ENCODE data around the gene ADAMTS17. TPM values are rescaled to one million over a fixed set of nuclear protein-coding genes. Genes with fewer than 3 reads are reported as not detected.

Gene ADAMTS17
- polyA plus RNA-seq, 2 of the 4 experiments (the other 2 are of a cell fraction), result 0.05 TPM; not detected in 1

DNA sequence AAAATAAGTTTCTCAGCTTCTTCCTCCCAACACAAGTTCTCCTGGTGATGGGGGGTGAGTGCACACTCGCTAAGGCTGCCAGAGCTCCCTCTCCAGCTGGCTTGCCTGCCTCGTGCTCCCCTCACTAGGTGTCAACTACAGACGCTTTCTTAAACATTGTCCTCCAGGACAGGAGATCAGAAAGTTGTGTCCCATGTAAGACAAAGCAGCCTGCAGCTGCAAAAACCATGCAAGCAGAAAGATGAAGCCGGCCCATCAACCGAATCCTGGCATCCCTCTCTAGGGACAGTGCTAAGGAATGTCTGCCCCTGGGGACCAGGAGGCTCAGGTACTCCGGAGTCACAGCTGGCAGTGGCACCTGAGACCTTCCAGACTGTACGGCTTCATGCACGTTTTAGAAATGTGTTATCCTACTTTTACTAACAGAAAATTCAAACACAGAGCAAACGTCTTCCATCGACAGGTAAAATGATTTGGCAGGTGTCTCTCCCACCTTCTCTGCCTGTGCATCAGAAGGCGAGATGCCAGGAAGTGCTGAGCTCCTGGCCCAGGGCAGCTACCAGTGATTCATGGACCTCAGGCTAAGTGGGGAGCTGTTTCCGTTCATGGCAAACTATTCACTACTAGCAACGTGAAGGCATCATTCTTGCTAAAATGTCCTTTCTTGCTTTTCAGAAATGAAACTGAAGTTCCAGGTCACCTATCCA is 246.1 kb downstream of the ADAMTS17 start:
- DNase-seq (ENCODE audit: low read depth in 1 of 2, low spot score in 1 of 2), result no peak
- TF ChIP-seq ZNF302 (CRISPR knock-in tag; IDR thresholded peaks at IDR 0.05) (no peak), EP300 (IDR thresholded peaks at IDR 0.05) (no peak), NPAS2 (CRISPR knock-in tag; IDR thresholded peaks at IDR 0.05; ENCODE audit: borderline replicate concordance) (no peak), HDAC2 (IDR thresholded peaks at IDR 0.05) (no peak), TP53 (CRISPR knock-in tag; IDR thresholded peaks at IDR 0.05) (no peak), CEBPB (IDR thresholded peaks at IDR 0.05) (no peak), TFCP2L1 (CRISPR knock-in tag; IDR thresholded peaks at IDR 0.05) (no peak)
- TF ChIP-seq, protein P1, sequence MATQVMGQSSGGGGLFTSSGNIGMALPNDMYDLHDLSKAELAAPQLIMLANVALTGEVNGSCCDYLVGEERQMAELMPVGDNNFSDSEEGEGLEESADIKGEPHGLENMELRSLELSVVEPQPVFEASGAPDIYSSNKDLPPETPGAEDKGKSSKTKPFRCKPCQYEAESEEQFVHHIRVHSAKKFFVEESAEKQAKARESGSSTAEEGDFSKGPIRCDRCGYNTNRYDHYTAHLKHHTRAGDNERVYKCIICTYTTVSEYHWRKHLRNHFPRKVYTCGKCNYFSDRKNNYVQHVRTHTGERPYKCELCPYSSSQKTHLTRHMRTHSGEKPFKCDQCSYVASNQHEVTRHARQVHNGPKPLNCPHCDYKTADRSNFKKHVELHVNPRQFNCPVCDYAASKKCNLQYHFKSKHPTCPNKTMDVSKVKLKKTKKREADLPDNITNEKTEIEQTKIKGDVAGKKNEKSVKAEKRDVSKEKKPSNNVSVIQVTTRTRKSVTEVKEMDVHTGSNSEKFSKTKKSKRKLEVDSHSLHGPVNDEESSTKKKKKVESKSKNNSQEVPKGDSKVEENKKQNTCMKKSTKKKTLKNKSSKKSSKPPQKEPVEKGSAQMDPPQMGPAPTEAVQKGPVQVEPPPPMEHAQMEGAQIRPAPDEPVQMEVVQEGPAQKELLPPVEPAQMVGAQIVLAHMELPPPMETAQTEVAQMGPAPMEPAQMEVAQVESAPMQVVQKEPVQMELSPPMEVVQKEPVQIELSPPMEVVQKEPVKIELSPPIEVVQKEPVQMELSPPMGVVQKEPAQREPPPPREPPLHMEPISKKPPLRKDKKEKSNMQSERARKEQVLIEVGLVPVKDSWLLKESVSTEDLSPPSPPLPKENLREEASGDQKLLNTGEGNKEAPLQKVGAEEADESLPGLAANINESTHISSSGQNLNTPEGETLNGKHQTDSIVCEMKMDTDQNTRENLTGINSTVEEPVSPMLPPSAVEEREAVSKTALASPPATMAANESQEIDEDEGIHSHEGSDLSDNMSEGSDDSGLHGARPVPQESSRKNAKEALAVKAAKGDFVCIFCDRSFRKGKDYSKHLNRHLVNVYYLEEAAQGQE (IDR thresholded peaks at IDR 0.05), result no peak
- TF ChIP-seq, protein P2, sequence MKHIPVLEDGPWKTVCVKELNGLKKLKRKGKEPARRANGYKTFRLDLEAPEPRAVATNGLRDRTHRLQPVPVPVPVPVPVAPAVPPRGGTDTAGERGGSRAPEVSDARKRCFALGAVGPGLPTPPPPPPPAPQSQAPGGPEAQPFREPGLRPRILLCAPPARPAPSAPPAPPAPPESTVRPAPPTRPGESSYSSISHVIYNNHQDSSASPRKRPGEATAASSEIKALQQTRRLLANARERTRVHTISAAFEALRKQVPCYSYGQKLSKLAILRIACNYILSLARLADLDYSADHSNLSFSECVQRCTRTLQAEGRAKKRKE (CRISPR knock-in tag; IDR thresholded peaks at IDR 0.05; ENCODE audit: low read depth), result no peak
- POLR2A ChIA-PET, result no interaction called here
- CTCF ChIA-PET, result interaction anchor here (1.1 kb wide), 1 partner anchor 12 kb away, joined by 4 read pairs; no protein-coding TSS in a partner anchor
- no peaks in the 10 kb centered on the region for H3K4me1 ChIP-seq
- H3K4me3 ChIP-seq, result no peak overlapping the region
- no peak for FAIRE-seq
- H3K4me2 ChIP-seq, result no peak overlapping the region
- WGBS (ENCODE audit: missing lambda C conversion rate), result 16% methylated on average over 13 of the region's 13 CpGs
- no peak for ATAC-seq
- no peak overlapping the region for H3K27ac ChIP-seq
- no peaks in the 10 kb centered on the region for H3K9me3 ChIP-seq

DNA sequence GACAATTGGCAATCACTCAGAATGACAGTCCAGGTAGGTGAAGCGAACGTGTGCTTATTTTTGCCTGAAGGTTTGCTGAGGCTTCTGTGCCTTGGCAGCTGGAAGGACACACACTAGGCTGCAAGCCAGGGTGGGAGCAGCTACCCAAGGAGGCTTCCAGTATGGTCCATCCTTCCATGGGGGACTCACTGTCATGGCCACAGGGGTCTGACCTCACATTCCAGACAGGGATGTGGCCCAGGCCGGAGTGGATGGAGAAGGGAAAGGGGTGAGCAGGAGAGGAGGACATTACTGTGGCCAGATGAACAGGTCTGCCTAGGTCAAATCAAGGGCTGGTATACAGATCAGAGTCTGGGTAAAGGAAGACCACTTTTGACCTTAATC is 247.7 kb downstream of the ADAMTS17 start:
- Histone ChIP-seq H3K9me3 (0 out of 3 replicates have a peak, but pooled peaks cover 2% of the 10 kb centered on the region), H3K4me1 (no peaks in the 10 kb centered on the region), H3K27ac (no peak overlapping the region), H3K4me3 (no peak overlapping the region), H3K4me2 (no peak overlapping the region)
- no peak for FAIRE-seq
- DNase-seq (ENCODE audit: low read depth in 1 of 2, low spot score in 1 of 2), result no peak
- POLR2A ChIA-PET, result no interaction called here
- WGBS (ENCODE audit: missing lambda C conversion rate), result 21% methylated on average over 3 of the region's 3 CpGs
- TF ChIP-seq ZFP36 (IDR thresholded peaks at IDR 0.05; ENCODE audit: borderline replicate concordance, partially characterized antibody), result no peak
- TF ChIP-seq, protein P3, sequence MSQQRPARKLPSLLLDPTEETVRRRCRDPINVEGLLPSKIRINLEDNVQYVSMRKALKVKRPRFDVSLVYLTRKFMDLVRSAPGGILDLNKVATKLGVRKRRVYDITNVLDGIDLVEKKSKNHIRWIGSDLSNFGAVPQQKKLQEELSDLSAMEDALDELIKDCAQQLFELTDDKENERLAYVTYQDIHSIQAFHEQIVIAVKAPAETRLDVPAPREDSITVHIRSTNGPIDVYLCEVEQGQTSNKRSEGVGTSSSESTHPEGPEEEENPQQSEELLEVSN (IDR thresholded peaks at IDR 0.05; ENCODE audit: borderline replicate concordance, low read depth), result no peak
- no peak for TF ChIP-seq JUN (IDR thresholded peaks at IDR 0.05)
- TF ChIP-seq EP300 (IDR thresholded peaks at IDR 0.05), result no peak
- no peak for TF ChIP-seq HOXB13 (CRISPR knock-in tag; IDR thresholded peaks at IDR 0.05; ENCODE audit: low read depth)
- ATAC-seq, result no peak; a peak in 1 of 6 replicates
- CTCF ChIA-PET, result interaction anchor here (1.2 kb wide), 1 partner anchor 14 kb away, joined by 3 read pairs; no protein-coding TSS in a partner anchor

DNA sequence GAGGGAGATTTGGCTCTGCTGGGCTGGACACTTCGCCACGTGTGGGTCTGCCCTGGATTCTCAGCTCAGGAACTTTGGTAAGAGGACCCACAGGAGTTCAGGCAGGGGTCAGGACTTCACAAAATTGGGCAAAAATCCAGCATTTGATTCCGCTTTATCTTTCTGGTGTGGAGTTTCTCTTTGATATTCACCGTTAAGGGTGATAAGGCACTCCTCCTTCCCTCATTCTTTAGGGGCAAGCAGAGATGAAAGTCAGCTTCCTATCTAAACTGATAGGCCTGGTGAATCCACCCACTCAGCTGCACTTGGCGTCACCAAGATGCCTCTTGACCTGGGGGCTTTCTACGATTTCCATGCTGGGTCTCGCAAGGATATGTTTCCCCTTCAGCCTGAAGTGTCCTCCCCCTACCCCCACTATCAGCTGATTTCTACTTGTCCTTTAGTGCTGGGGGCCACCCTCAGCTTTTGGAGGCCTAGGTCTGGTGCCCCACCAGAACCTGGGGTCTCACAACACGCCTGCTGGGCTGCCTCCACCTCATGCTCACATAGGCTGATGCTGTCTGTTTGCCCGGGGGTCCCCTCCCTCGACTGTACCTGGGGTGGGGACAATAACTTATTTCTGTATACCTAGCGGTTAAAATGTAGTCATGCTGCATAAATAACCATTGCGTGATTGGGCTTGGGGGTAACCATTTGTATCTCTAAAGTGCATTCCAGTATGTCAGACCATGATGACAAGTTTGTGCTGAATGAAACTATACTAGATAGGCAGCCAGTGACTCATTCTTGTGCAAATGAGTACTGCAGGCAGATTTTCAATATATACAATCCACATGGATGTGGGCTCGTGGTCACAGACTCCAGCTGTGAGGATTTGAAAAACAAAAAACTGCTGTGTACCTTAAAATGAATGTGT is 248.3 kb downstream of the ADAMTS17 start:
- 0 out of 3 replicates have a peak, but pooled peaks cover 2% of the 10 kb centered on the region for H3K9me3 ChIP-seq
- no peak overlapping the region for H3K4me3 ChIP-seq
- WGBS (ENCODE audit: missing lambda C conversion rate), result 23% methylated on average over 13 of the region's 13 CpGs
- CTCF ChIA-PET, result interaction anchor here (0.7 to 1.2 kb wide), 2 partner anchors 11 to 14 kb away, joined by 3 read pairs; no protein-coding TSS in a partner anchor
- TF ChIP-seq BHLHE40 (IDR thresholded peaks at IDR 0.05; ENCODE audit: low read depth, low read length) (no peak), FOSB (CRISPR knock-in tag; IDR thresholded peaks at IDR 0.05) (no peak), ZC3H11A (IDR thresholded peaks at IDR 0.05) (no peak), HEYL (CRISPR knock-in tag; IDR thresholded peaks at IDR 0.05) (no peak)
- no peak overlapping the region for H3K4me2 ChIP-seq
- H3K4me1 ChIP-seq, result no peaks in the 10 kb centered on the region
- no peak overlapping the region for H3K27ac ChIP-seq
- POLR2A ChIA-PET, result no interaction called here
- FAIRE-seq (no peak), ATAC-seq (no peak), DNase-seq (ENCODE audit: low read depth in 1 of 2, low spot score in 1 of 2) (no peak)

Measured in A549 (cell line).